NCI-H226 (cell line): ENCODE data around the gene TPR.

ENCODE experiments used
- DNase-seq: peaks from one replicate; pipeline ENCODE4 v3.0.0-alpha.2; 2015

The TPR gene

DNA sequence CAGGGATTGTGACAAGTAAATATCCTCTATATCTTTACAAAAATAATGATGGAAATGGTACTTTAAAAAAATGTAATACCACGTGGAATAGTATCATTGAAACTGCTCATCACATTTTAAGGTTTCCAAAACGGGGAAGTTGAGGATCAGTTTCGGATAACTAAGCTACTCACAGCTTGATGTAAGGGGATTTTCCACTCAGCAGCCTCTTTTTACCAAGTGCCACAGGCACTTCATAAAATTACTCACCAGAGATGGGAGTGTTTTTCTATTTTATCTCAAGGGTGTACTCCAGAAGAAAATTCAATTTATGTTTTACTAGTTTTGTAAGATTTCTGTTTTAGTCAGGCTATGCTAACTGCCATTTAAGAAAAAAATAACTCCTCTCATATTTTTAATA, 91.7 kb downstream of the TPR start:
- no peak for DNase-seq

DNA sequence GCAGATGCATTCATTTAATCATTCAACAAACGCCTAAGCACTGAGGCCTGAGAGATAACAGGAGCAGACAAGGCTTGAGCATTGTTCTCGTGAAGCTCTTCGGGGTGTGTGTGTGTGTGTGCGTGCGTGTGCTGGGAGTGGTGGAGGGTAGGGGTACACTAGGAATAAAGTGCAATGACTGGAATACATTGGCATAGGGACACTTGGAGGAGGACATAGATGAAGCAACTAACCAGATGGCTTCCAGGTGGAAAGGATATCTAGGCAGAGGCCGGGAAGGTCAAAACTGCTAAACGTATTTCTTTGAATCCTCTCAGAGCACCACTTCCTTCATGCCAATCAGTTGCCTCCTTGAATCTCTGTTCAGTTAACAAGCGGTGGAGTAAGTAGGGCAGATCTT, 92.6 kb downstream of the TPR start:
- no peak for DNase-seq

DNA sequence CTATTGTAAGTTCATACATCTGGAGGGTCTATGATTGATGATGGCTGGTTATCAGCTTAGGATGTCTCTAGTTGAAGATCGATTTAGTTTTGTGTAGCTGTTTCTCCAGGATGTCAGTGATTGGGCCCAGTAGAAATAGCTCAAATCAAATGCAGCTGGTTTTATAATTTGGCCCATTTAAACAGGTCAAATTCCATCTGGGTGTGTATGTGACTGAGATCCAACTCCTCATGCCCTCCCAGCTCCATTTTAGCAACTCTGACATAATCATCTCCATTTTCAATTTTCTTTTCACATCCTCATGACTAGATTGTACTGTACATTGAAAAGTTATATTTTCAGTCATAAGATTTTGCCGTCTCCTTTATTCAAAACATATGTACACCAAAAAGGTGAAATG, 99.2 kb downstream of the TPR start:
- no peak for DNase-seq

DNA sequence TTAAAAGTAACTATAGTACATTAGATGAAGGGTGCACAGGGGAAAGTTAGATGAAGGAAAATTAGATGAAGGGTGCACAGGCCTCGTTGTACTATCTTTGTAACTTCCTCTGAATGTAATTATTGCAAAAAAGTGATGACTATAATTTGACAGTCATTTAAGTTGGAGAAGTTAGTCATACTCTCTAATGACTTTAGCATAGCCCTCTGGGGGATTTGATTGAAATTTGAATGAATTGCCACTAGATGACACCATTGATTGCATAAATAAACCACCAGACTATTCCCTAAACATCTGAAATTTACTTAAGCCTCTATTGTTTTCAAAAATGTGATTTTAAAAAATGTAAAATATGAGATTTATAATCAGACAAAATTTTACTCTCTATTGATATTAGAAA, 102.6 kb downstream of the TPR start:
- DNase-seq, result no peak

DNA sequence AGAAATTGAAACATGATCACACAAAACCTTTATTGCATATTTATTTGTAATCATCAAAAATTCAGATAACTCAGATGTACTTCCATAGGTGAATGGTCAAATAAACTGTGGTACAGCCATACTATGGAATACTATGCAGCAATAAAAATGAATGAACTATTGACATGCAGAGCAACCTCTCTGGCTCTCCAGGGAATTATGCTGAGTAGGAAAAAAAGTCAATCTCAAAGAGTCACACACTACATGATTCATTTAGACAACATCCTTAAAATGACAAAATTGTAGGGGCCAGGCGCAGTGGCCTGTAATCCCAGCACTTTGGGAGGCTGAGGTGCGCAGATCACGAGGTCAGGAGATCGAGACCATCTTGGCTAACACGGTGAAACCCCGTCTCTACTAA, 104.0 kb downstream of the TPR start:
- DNase-seq, result no peak
